ENCODE measurements around the gene TWIST1.

DNA sequence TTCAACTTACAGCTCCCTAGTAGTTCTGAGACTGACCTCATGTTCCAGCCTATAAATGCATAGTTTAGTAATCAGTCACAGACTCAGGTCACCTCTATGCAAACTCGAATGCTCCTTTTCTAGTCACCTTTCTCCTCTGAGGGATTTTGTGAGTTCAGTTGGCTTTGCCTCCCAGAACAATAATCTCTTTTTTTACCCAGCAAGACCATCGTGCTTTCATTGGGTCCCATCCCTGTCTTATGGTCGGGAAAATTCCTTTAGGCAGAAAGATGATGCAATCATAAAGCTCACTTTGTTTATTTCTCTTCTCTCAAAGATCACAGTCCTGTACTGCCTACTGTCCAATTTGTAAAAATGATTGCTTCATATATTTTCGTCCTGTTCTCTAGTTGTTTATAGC lies 38.4 kb downstream of the TWIST1 start:
- TF ChIP-seq POLR2A (IDR thresholded peaks at IDR 0.05; ENCODE audit: low read depth, low read length) (no peak), POLR2AphosphoS5 (IDR thresholded peaks at IDR 0.05; ENCODE audit: low read depth, low read length) (no peak)
